GM18861 (cell line): ENCODE measurements around the gene MAP4K4.

ENCODE experiments used
- ATAC-seq: cut with Tn5 transposase; IDR thresholded peaks from one replicate; pipeline ENCODE4 v1.9.1; 2021; ENCODE audit not compliant: unreplicated experiment

The MAP4K4 gene

GRCh38 chr2:101697124-101698013, at the start of gene MAP4K4:
TSS of gene MAP4K4 (plus strand) at chr2:101697707. CDS start at chr2:101698081, 374 bp downstream.
- ATAC-seq, result no peak

- no peak for ATAC-seq
These were observed 44.0 kb upstream of the MAP4K4 start for GRCh38 chr2:101653469-101653868.

- no peak for ATAC-seq
These were observed 41.6 kb upstream of the MAP4K4 start for GRCh38 chr2:101655702-101656422.

GRCh38 chr2:101657787-101658186, 39.7 kb upstream of the MAP4K4 start:
- ATAC-seq, result no peak

GRCh38 chr2:101658387-101658786, 39.1 kb upstream of the MAP4K4 start:
- no peak for ATAC-seq

- no peak for ATAC-seq
These were observed 32.2 kb upstream of the MAP4K4 start for GRCh38 chr2:101665312-101665711.

GRCh38 chr2:101667823-101668222, 29.7 kb upstream of the MAP4K4 start:
- no peak for ATAC-seq

DNA sequence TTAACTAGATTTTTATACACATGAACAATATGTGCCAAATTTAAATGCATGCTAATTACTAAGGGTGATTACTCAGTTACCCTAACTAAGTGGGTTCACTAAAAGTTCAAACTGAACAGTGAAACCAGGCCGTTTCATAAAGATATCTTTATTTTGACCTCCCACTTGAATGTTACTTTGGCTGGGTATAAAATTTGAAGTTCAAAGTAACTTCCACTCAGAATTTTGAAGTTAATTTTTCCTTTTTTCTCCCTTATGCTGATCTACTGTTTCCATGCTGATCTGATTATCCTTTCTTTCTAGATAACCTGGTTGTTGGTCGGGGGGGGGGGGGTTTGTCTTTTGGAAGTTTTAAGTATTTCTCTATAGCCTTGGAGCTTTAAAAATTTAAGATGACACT, 25.5 kb upstream of the MAP4K4 start:
- no peak for ATAC-seq

GRCh38 chr2:101673920-101674319, 23.6 kb upstream of the MAP4K4 start:
- ATAC-seq, result no peak

DNA sequence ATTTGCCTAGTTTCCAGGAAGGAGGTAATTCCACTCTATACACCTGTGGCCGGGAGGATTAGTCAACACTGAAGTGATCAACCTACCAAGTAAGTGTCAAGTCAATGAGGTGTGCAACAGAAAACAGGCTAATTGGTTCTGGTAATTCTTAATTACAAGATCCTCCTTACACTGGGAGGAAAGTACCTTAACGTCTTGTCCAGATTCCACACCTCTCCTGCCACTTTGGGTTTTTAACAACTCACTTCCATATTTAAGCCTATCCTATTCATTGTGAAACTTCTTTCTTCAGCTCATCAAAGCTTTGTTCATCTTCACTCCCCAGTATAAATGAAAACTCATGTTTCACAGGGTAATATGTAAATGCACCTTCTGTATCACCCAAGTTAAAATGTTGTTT, 22.0 kb upstream of the MAP4K4 start:
- no peak for ATAC-seq

DNA sequence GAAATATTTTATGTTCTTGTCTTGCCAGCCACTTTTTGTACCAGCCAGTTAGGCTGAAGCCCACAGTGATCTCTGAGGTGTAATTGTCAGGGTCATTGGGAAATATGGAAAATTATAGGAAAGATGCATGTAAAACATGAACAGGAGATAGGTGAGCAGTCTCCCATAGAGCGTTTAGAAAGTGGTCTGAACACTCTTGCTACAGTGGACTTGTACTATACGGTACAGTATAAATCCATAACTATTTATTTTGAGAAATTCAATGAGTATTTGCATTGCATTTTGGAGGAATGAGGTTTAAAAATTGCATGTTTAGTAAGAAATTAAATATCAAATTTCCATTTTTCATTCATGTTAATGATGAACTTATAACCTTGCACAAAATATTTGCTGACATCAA, 20.8 kb upstream of the MAP4K4 start:
- no peak for ATAC-seq

GRCh38 chr2:101677658-101678057, 19.8 kb upstream of the MAP4K4 start:
- ATAC-seq, result no peak

DNA sequence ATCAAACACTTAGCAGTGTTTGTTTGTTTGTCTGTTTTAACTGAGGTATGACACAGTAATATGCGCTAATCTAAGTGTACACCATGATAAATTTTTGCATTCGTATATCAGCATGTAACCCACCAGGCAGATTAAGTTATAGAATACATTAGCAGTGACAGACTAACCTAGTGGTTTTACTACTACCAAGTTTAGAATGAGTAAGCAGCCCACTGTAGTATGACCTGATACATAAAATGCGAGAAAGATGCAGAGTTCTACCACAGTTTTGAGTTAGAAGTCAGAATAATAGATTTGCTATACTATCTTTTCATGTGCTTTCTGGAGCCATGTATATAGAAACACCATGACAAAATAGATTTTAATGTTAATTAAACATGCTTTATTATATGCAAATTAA, 19.1 kb upstream of the MAP4K4 start:
- ATAC-seq, result no peak

GRCh38 chr2:101679037-101679726, 18.3 kb upstream of the MAP4K4 start:
- ATAC-seq, result no peak

DNA sequence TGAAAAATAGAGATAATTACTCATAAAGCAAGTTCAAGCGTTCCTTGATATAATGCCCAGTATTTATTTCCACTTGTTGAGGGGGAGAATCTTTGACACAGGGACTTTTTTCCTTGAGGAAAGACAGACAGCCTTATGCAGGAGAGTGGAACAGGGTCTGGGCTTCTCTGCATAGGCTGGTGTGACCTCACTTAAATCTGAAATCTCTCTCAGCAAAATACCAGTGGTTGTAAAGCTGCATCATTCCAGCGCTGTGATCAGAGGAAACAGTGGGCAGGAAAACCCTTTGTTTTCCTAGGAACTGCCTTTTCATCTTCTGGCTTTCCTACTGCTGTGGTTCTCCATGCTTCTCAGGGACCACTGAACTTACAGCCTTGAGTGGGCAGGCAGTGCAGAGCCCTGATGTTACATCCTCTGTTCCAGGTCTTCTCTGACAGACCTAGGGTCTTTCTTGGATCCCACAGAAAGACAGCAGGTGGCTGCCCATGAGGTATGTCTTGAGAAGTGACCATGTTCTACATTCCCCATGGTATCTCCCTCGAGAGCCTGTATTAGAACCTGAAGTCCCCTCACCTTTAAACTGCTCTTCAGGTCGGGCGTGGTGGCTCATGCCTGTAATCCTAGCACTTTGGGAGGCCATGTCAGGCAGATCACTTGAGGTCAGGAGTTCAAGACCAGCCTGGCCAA, 17.6 kb upstream of the MAP4K4 start:
- ATAC-seq, result no peak

DNA sequence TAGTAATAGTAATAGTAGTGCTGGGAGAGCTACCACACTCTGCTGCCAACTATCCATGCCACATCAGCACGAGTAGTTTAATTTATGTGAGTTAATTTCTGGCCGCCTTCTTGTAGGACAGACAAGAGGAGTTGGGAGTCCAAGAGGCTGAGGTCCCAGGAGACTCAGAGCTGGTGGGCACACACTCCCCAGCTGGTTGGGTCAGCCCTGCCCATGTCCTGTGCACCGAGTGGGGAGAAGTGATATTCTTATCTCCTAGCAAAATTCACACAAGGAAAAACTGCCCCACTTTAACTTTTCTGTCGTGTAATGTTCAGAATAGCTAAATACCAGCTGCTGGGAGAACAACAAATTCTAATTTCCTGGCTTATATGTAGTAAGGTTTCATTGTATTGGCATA, 15.2 kb upstream of the MAP4K4 start:
- ATAC-seq, result no peak

- ATAC-seq, result no peak
These were observed 13.2 kb upstream of the MAP4K4 start for GRCh38 chr2:101684313-101684712.

- ATAC-seq, result no peak
These were observed 9.2 kb upstream of the MAP4K4 start for GRCh38 chr2:101688261-101688660.

- ATAC-seq, result no peak
These were observed 8.2 kb upstream of the MAP4K4 start for GRCh38 chr2:101689114-101689825.

GRCh38 chr2:101690547-101691152, 6.9 kb upstream of the MAP4K4 start:
- ATAC-seq, result no peak
